ENCODE data around the gene ITPR1.

GRCh38 chr3:4766716-4767499, 273.8 kb downstream of the ITPR1 start:
- no peak for TF ChIP-seq CTCF (conservative IDR thresholded peaks at IDR 0.05; ENCODE audit: low read depth, low read length)
- no peak for TF ChIP-seq EZH2 (IDR thresholded peaks at IDR 0.05; ENCODE audit: low read length, unreplicated experiment)
- no peak for TF ChIP-seq EZH2phosphoT487 (IDR thresholded peaks at IDR 0.05; ENCODE audit: borderline replicate concordance, low read length)
